Lung (tissue), 12 donors: ENCODE results near the gene SESN1. TPM values are rescaled to one million over a fixed set of nuclear protein-coding genes. Genes with fewer than 3 reads are reported as not detected.

Experiments
- ATAC-seq: fragments of 200-7000 bp; cut with Tn5 transposase; one replicate; pipeline ENCODE4 v1.9.1; 2020; ENCODE audit warnings: moderate number of reproducible peaks; ENCODE audit not compliant: insufficient read depth, low FRiP score
- DNase-seq, 3 donors: peaks; one replicate each; pipeline ENCODE4 v3.0.0-alpha.2; 2013 to 2017
- H3K27ac ChIP-seq, 2 donors: one replicate each; pipeline ENCODE4 v1.5.1; 2013; ENCODE audit warnings: mild to moderate bottlenecking in 2 of 2, moderate library complexity in 2 of 2, control low read depth in 1 of 2, inconsistent platforms in 1 of 2, low read depth in 1 of 2, low read length in 1 of 2
- H3K27me3 ChIP-seq, 3 donors: one replicate each; pipeline ENCODE4 v1.5.1; 2013; ENCODE audit warnings: low read length in 2 of 3; ENCODE audit not compliant: control insufficient read depth in 3 of 3, insufficient read depth in 3 of 3
- H3K36me3 ChIP-seq, 4 donors: one replicate each; pipeline ENCODE4 v1.5.1; 2013; ENCODE audit warnings: low read length in 4 of 4, mild to moderate bottlenecking in 1 of 4, moderate library complexity in 1 of 4; ENCODE audit not compliant: control insufficient read depth in 4 of 4, insufficient read depth in 4 of 4
- H3K4me1 ChIP-seq, 5 donors: one replicate each; pipeline ENCODE4 v1.5.1; 2013; ENCODE audit warnings: low read length in 5 of 5, mild to moderate bottlenecking in 2 of 5, moderate library complexity in 1 of 5; ENCODE audit not compliant: control insufficient read depth in 5 of 5, insufficient read depth in 5 of 5
- H3K4me3 ChIP-seq: one replicate; pipeline ENCODE4 v1.5.1; 2013; ENCODE audit warnings: mild to moderate bottlenecking, control low read depth, moderate library complexity
- H3K9ac ChIP-seq, 2 donors: one replicate each; pipeline ENCODE4 v1.5.1; 2013; ENCODE audit warnings: low read length in 2 of 2, control low read depth in 1 of 2; ENCODE audit not compliant: insufficient read depth in 1 of 2
- H3K9me3 ChIP-seq, 4 donors: one replicate each; pipeline ENCODE4 v1.5.1; 2013; ENCODE audit warnings: low read length in 3 of 4, mild to moderate bottlenecking in 1 of 4, moderate library complexity in 1 of 4; ENCODE audit not compliant: control insufficient read depth in 4 of 4, insufficient read depth in 3 of 4
- CTCF ChIP-seq: IDR thresholded peaks from 2 replicates; pipeline ENCODE4 v1.5.1; 2012; ENCODE audit warnings: mild to moderate bottlenecking; ENCODE audit errors: control extremely low read depth, extremely low read depth
- WGBS, 2 donors: extraction: QIAGEN DNeasy Blood & Tissue Kit; methylation state at CpG; one replicate each; pipeline ENCODE4 v1.1.7; 2013; 5-methylcytosine and 5-hydroxymethylcytosine counted together
- polyA plus RNA-seq, 2 donors: library from polyadenylated mRNA; stranded (reverse); fragments of 200-250 nt; gene quantifications; one replicate each; pipeline ENCODE4 v1.2.1, GENCODE V29; 2013
- total RNA-seq, 2 donors: library from RNA; depleted of rRNA in 1 of 2; stranded (reverse); fragments of >200 nt in 1 of 2; gene quantifications; one replicate each; pipeline ENCODE4 v1.2.1, GENCODE V29; 2014 to 2021
- donor health status: control.
- donor health status: control.
- donor health status: Bipolar disorder and iron deficiency.
- donor health status: healthy.
- donor health status: DM: yes; HTN: yes; CAD: no.

SESN1 gene
- total and polyA plus RNA-seq, 4 donors, result 12.9 to 69.8 (median 21.0) TPM

- no peak overlapping the region for H3K9ac ChIP-seq
- H3K27ac ChIP-seq, result no peak overlapping the region
- H3K27me3 ChIP-seq, result no peaks in the 10 kb centered on the region
Measured at GRCh38 chr6:109015176-109015575, 79.5 kb downstream of the SESN1 start.

GRCh38 chr6:109014606-109015005 is 80.0 kb downstream of the SESN1 start:
- Histone ChIP-seq H3K36me3 (no peaks in the 10 kb centered on the region), H3K27me3 (no peaks in the 10 kb centered on the region), H3K9ac (no peak overlapping the region), H3K4me1 (peaks cover 0 to 9% (median 5%) of the 10 kb centered on the region in 5 donors), H3K9me3 (no peaks in the 10 kb centered on the region), H3K4me3 (no peak overlapping the region), H3K27ac (no peak overlapping the region)
- no peak for DNase-seq
- WGBS, 2 donors, result 59 to 71% methylated on average over 2 of the region's 2 CpGs
- TF ChIP-seq CTCF, result no peak
- ATAC-seq, result no peak

More at GRCh38 chr6:109015176-109015575, 79.5 kb downstream of the SESN1 start:
- no peaks in the 10 kb centered on the region for H3K9me3 ChIP-seq
- DNase-seq (no peak), ATAC-seq (no peak)
- H3K4me1 ChIP-seq, result peaks cover 0 to 9% (median 4%) of the 10 kb centered on the region in 5 donors
- no peaks in the 10 kb centered on the region for H3K36me3 ChIP-seq
- no peak overlapping the region for H3K4me3 ChIP-seq
- TF ChIP-seq CTCF, result no peak

- H3K9ac ChIP-seq, result no peak overlapping the region
- WGBS, 2 donors, result 34 to 44% methylated on average over 2 of the region's 2 CpGs
- no peak overlapping the region for H3K27ac ChIP-seq
- DNase-seq (no peak), ATAC-seq (no peak)
- no peak for TF ChIP-seq CTCF
- H3K4me3 ChIP-seq, result no peak overlapping the region
- H3K4me1 ChIP-seq, result peaks cover 0 to 7% (median 5%) of the 10 kb centered on the region in 5 donors
- H3K27me3 ChIP-seq, result no peaks in the 10 kb centered on the region
- no peaks in the 10 kb centered on the region for H3K9me3 ChIP-seq
- H3K36me3 ChIP-seq, result peaks cover 0 to 4% (median 0%) of the 10 kb centered on the region in 4 donors
Measured at GRCh38 chr6:109013656-109014305, 80.9 kb downstream of the SESN1 start.
